K562 (cell line): ENCODE data around the gene AK5. TPM values are rescaled to one million over a fixed set of nuclear protein-coding genes. Genes with fewer than 3 reads are reported as not detected.

Experiments used
- ATAC-seq: fragments of 200-7000 bp; cut with Tn5 transposase; 3 replicates; pipeline ENCODE4 v1.9.1; 2020; ENCODE audit warnings: moderate library complexity
- BruUV-seq: library from RNA; stranded (reverse); fragments of 400-500 nt; replicated peaks from 2 replicates; lab custom pipeline; 2021; lab: Mats Ljungman, UMichigan
- CTCF ChIA-PET: fragments of 300-600 bp; formaldehyde crosslinking; extraction: SDS; loops from one replicate; lab custom pipeline; 2021; ENCODE audit warnings: low intra/inter-chr PET ratio; lab: Yijun Ruan, JAX
- POLR2A ChIA-PET: fragments of 300-600, 350-650 bp; sonication (Branson Sonifier 250); formaldehyde crosslinking; extraction: SDS; loops from one replicate; lab custom pipeline; 2021; ENCODE audit warnings: antibody characterized with exemption, inconsistent platforms; lab: Yijun Ruan, JAX
- DNase-seq, 4 experiments: peaks; one replicate each; pipeline versions ENCODE4 v3.0.0 to v3.0.0-alpha.2; 2011 to 2018; ENCODE audit warnings: low spot score in 3 of 4, mixed read lengths in 3 of 4; ENCODE audit errors: extremely low read depth in 1 of 4
- FAIRE-seq: peaks from 2 replicates; lab custom pipeline; 2011; peaks lifted over from hg19 to GRCh38; lab: Jason Lieb, UNC
- H2AFZ ChIP-seq: 2 replicates; pipeline ENCODE4 v1.6.0; 2011; ENCODE audit warnings: low read depth, low read length, control low read depth, inconsistent platforms
- H3K27ac ChIP-seq: fragments of 200-600 bp; 3 replicates; pipeline ENCODE4 v1.8.0; 2011; ENCODE audit warnings: low read depth, mild to moderate bottlenecking, control low read depth, inconsistent platforms, low read length, moderate library complexity, mixed read lengths; ENCODE audit errors: extremely low read depth
- H3K27me3 ChIP-seq, 2 experiments: fragments of 300-600 bp in 1 of 2; 2 replicates in 1 of 2; 3 replicates in 1 of 2; pipeline versions ENCODE4 v1.6.0 to v1.8.0; 2011; ENCODE audit warnings: inconsistent platforms in 2 of 2, low read length in 2 of 2, mild to moderate bottlenecking in 1 of 2, mixed read lengths in 1 of 2, moderate library complexity in 1 of 2; ENCODE audit not compliant: control insufficient read depth in 2 of 2, insufficient read depth in 2 of 2
- H3K36me3 ChIP-seq: fragments of 300-600 bp; 3 replicates; pipeline ENCODE4 v1.8.0; 2011; ENCODE audit warnings: mild to moderate bottlenecking, low read length, inconsistent platforms; ENCODE audit not compliant: control insufficient read depth, insufficient read depth
- H3K4me1 ChIP-seq, 2 experiments: fragments of 200-600 bp in 1 of 2; replicated peaks in 1 of 2; 2 replicates in 1 of 2; 3 replicates in 1 of 2; pipeline versions ENCODE4 v1.5.1 to v1.8.0; 2011; ENCODE audit warnings: inconsistent platforms in 2 of 2, low read length in 2 of 2, mild to moderate bottlenecking in 1 of 2, mixed read lengths in 1 of 2, moderate library complexity in 1 of 2; ENCODE audit not compliant: control insufficient read depth in 2 of 2, insufficient read depth in 2 of 2
- H3K4me2 ChIP-seq: 2 replicates; pipeline ENCODE4 v1.6.1; 2011; ENCODE audit warnings: low read length, control low read depth, inconsistent platforms, mixed read lengths; ENCODE audit not compliant: insufficient read depth
- H3K4me3 ChIP-seq: fragments of 200-600 bp; sonication (generic), shearing (Covaris generic); 2 replicates; pipeline ENCODE4 v1.5.1; 2016; ENCODE audit warnings: control low read depth, inconsistent platforms
- H3K79me2 ChIP-seq: fragments of 200-600 bp; 3 replicates; pipeline ENCODE4 v1.8.0; 2011; ENCODE audit warnings: low read length, inconsistent platforms; ENCODE audit not compliant: control insufficient read depth, insufficient read depth
- H3K9ac ChIP-seq, 2 experiments: 2 replicates each; pipeline versions ENCODE4 v1.6.0 to v1.6.1; 2011; ENCODE audit warnings: low read depth in 2 of 2, low read length in 2 of 2, control low read depth in 1 of 2, inconsistent platforms in 1 of 2, mild to moderate bottlenecking in 1 of 2, mixed read lengths in 1 of 2; ENCODE audit not compliant: insufficient read depth in 1 of 2
- H3K9me1 ChIP-seq: one replicate; pipeline ENCODE4 v1.6.0; 2011; ENCODE audit warnings: inconsistent platforms, mild to moderate bottlenecking, low read length, moderate library complexity; ENCODE audit not compliant: control insufficient read depth, insufficient read depth
- H3K9me3 ChIP-seq: replicated peaks from 2 replicates; pipeline ENCODE4 v1.5.1; 2011; ENCODE audit warnings: low read depth, low read length, inconsistent platforms; ENCODE audit not compliant: control insufficient read depth, insufficient read depth
- H4K20me1 ChIP-seq: replicated peaks from 2 replicates; pipeline ENCODE4 v1.6.1; 2011; ENCODE audit warnings: low read length, inconsistent platforms, mixed read lengths; ENCODE audit not compliant: control insufficient read depth, insufficient read depth
- COPS2 ChIP-seq: fragments of 450-650 bp; conservative IDR thresholded peaks from 2 replicates; pipeline ENCODE4 v1.6.1; 2016; ENCODE audit warnings: mild to moderate bottlenecking, moderate library complexity
- GMEB1 ChIP-seq: fragments of 250-450 bp; sonication (Bioruptor Pico); IDR thresholded peaks from 2 replicates; pipeline ENCODE4 v1.4.0; 2020; ENCODE audit warnings: mild to moderate bottlenecking
- MTF1 ChIP-seq: fragments of 250-450 bp; sonication (Bioruptor Pico); IDR thresholded peaks from 2 replicates; pipeline ENCODE4 v1.9.0; 2021; ENCODE audit warnings: moderate library complexity, mild to moderate bottlenecking, inconsistent platforms, borderline replicate concordance
- RAD51 ChIP-seq: fragments of 450-650 bp; IDR thresholded peaks from 2 replicates; pipeline ENCODE4 v1.7.1; 2016; ENCODE audit warnings: low read depth, mild to moderate bottlenecking, borderline replicate concordance
- SMAD4 ChIP-seq: fragments of 250-450 bp; sonication (Bioruptor Pico); conservative IDR thresholded peaks from 2 replicates; pipeline ENCODE4 v1.8.0; 2021; ENCODE audit warnings: inconsistent platforms, mild to moderate bottlenecking, moderate library complexity
- SRSF9 ChIP-seq: fragments of 200-400 bp; formaldehyde crosslinking; IDR thresholded peaks from 2 replicates; pipeline ENCODE4 v1.6.1; 2017; ENCODE audit warnings: low read depth, low read length, borderline replicate concordance
- TFE3 ChIP-seq: fragments of 450-650 bp; formaldehyde crosslinking; IDR thresholded peaks from 2 replicates; pipeline ENCODE4 v1.4.0; 2020; ENCODE audit warnings: mild to moderate bottlenecking, mixed read lengths
- ZBTB5 ChIP-seq: fragments of 450-650 bp; IDR thresholded peaks from 2 replicates; pipeline ENCODE4 v1.6.1; 2017; ENCODE audit warnings: antibody characterized with exemption
- ZNF263 ChIP-seq: sonication (generic); formaldehyde crosslinking; IDR thresholded peaks from 2 replicates; pipeline ENCODE4 v1.8.0; 2022; ENCODE audit warnings: mild to moderate bottlenecking, missing genetic modification reagents, borderline replicate concordance
- WGBS: fragments of 100-300 bp; shearing (Covaris generic); methylation state at CpG from one replicate; pipeline ENCODE4 v1.1.6; 2016; ENCODE audit warnings: low coverage, mixed read lengths; ENCODE audit not compliant: insufficient coverage; ENCODE audit errors: missing lambda C conversion rate; 5-methylcytosine and 5-hydroxymethylcytosine counted together
- in situ Hi-C: fragments of 300-500 bp; cut with MboI; formaldehyde crosslinking; loops from 4 replicates; pipeline ENCODE4 v1.15.0; 2018; ENCODE audit warnings: inconsistent platforms, mixed read lengths
- intact Hi-C: fragments of 100-400 bp; cut with micrococcal nuclease; formaldehyde crosslinking; loops from 2 replicates; pipeline ENCODE4 v1.14.2; 2022
- polyA plus RNA-seq, 8 experiments: library from polyadenylated mRNA; depleted of rRNA in 4 of 8; stranded (reverse) in 5 of 8; unstranded in 3 of 8; fragments of >200 nt; fragmentation: Nextera tagmentation in 2 of 8; fragmentation: Illumina TruSeq in 1 of 8; extraction: Ambion mirVana in 2 of 8; extraction: Trizol in 1 of 8; gene quantifications; 2 replicates each; pipeline versions ENCODE4 v1.2.1 to v1.2.3, GENCODE V29; 2011 to 2014; ENCODE audit warnings: inconsistent platforms in 1 of 8, missing spikeins in 1 of 8
- total RNA-seq, 7 experiments: library from RNA; depleted of rRNA in 6 of 7; stranded (reverse); fragments of >200 nt in 6 of 7; fragmentation: Illumina TruSeq in 2 of 7; extraction: Trizol in 2 of 7; gene quantifications; 2 replicates each; pipeline versions ENCODE4 v1.2.1 to v1.2.3, GENCODE V29; 2011 to 2021; ENCODE audit warnings: low replicate concordance in 1 of 7

The AK5 gene
- total and polyA plus RNA-seq, 9 of the 15 experiments (the other 6 are each of a cell fraction or from before 2014, with no cell fraction given) = 0.06 TPM; not detected in 8

DNA sequence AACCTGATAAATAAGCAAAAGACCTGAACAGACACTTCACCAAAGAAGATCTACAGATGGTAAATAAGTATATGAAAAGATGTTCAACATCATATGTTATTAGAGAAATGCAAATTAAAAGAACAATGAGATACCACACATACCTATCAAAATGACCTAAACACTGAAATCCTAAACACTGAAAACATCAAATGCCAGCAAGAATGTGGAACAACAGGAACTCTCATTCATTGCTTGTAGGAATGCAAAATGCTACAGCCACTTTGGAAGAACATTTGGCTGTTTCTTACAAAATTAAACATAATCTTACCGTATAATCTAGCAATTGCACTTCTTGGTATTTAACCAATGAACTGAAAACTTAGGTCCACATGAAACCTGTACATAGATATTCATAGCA, 47.7 kb upstream of the AK5 start:
- ATAC-seq (no peak), FAIRE-seq (no peak), DNase-seq (no peak)
- in situ Hi-C loops (no loop called here), intact Hi-C loops (no loop called here)
- Histone ChIP-seq H3K4me2 (no peak overlapping the region), H3K9me3 (no peaks in the 10 kb centered on the region), H3K27ac (no peak overlapping the region), H2AFZ (no peak overlapping the region), H3K4me3 (no peak overlapping the region), H4K20me1 (no peaks in the 10 kb centered on the region), H3K9ac (no peak overlapping the region), H3K27me3 (no peaks in the 10 kb centered on the region), H3K9me1 (no peaks in the 10 kb centered on the region), H3K4me1 (no peaks in the 10 kb centered on the region), H3K36me3 (no peaks in the 10 kb centered on the region), H3K79me2 (no peaks in the 10 kb centered on the region)
- BruUV-seq = no TSS peak
- CTCF ChIA-PET = no interaction called here
- 11% methylated on average over 1 of the region's 1 CpG for WGBS
- TF ChIP-seq SMAD4 (CRISPR knock-in tag) (no peak), GMEB1 (CRISPR knock-in tag) (no peak)
- POLR2A ChIA-PET = no interaction called here

GRCh38 chr1:77234943-77235342, 46.9 kb upstream of the AK5 start:
- ATAC-seq (no peak), FAIRE-seq (no peak), DNase-seq (no peak)
- H3K9me1 ChIP-seq = no peaks in the 10 kb centered on the region
- intact Hi-C loops = no loop called here
- H3K4me3 ChIP-seq = no peak overlapping the region
- no peaks in the 10 kb centered on the region for H3K27me3 ChIP-seq
- no peak overlapping the region for H2AFZ ChIP-seq
- H3K4me2 ChIP-seq = no peak overlapping the region
- H4K20me1 ChIP-seq = no peaks in the 10 kb centered on the region
- no TSS peak for BruUV-seq
- no peaks in the 10 kb centered on the region for H3K4me1 ChIP-seq
- H3K27ac ChIP-seq = no peak overlapping the region
- ChIA-PET CTCF (no interaction called here), POLR2A (no interaction called here)
- no peak overlapping the region for H3K9ac ChIP-seq
- no peaks in the 10 kb centered on the region for H3K79me2 ChIP-seq
- WGBS = 0% methylated on average over 1 of the region's 1 CpG
- in situ Hi-C loops = no loop called here
- no peaks in the 10 kb centered on the region for H3K9me3 ChIP-seq
- H3K36me3 ChIP-seq = no peaks in the 10 kb centered on the region
- TF ChIP-seq COPS2 (no peak), ZBTB5 (no peak), ZNF263 (no peak), SRSF9 (no peak), RAD51 (0 out of 2 replicates have a peak, but pooled peaks have one; percentile 17), TFE3 (peak; percentile 85), MTF1 (CRISPR knock-in tag) (no peak)
